ENCODE results near the gene MBL2.

GRCh38 chr10:52752261-52752660 lies 20.3 kb downstream of the MBL2 start:
- TF ChIP-seq, protein P1, sequence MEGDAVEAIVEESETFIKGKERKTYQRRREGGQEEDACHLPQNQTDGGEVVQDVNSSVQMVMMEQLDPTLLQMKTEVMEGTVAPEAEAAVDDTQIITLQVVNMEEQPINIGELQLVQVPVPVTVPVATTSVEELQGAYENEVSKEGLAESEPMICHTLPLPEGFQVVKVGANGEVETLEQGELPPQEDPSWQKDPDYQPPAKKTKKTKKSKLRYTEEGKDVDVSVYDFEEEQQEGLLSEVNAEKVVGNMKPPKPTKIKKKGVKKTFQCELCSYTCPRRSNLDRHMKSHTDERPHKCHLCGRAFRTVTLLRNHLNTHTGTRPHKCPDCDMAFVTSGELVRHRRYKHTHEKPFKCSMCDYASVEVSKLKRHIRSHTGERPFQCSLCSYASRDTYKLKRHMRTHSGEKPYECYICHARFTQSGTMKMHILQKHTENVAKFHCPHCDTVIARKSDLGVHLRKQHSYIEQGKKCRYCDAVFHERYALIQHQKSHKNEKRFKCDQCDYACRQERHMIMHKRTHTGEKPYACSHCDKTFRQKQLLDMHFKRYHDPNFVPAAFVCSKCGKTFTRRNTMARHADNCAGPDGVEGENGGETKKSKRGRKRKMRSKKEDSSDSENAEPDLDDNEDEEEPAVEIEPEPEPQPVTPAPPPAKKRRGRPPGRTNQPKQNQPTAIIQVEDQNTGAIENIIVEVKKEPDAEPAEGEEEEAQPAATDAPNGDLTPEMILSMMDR (conservative IDR thresholded peaks at IDR 0.05; ENCODE audit: low read length) = no peak
- no peak for TF ChIP-seq EZH2phosphoT487 (IDR thresholded peaks at IDR 0.05; ENCODE audit: borderline replicate concordance)
